ENCODE measurements around the gene ATP2A1.
"Not testable (repeated sequence)": the region's sequence is repeated elsewhere in the genome, so short reads cannot be mapped to it uniquely, and the experiment has no call there.

ATP2A1 gene

GRCh38 chr16:28884045-28884444 is 5.8 kb downstream of the ATP2A1 start:
- CTCF ChIA-PET = no interaction called here
- POLR2A ChIA-PET (ENCODE audit: low non-redundant PET) = no interaction called here

GRCh38 chr16:28886945-28887344 is 8.7 kb downstream of the ATP2A1 start:
- no peak overlapping the region for H3K27ac ChIP-seq
- DNase-seq (ENCODE audit: low spot score) = no peak
- POLR2A ChIA-PET (ENCODE audit: low non-redundant PET) = no interaction called here
- CTCF ChIA-PET = interaction anchor here (1.2 kb wide), 1 partner anchor 14 kb away, joined by 3 read pairs; no protein-coding TSS in a partner anchor
- TF ChIP-seq CTCF (conservative IDR thresholded peaks at IDR 0.05; ENCODE audit: low read depth) = no peak

More at GRCh38 chr16:28884045-28884444, 5.8 kb downstream of the ATP2A1 start:
- no peak for DNase-seq (ENCODE audit: low spot score)
- no peak overlapping the region for H3K27ac ChIP-seq
- no peak for TF ChIP-seq CTCF (conservative IDR thresholded peaks at IDR 0.05; ENCODE audit: low read depth)

GRCh38 chr16:28890355-28890754 is 12.1 kb downstream of the ATP2A1 start:
- H3K27ac ChIP-seq; CTCF ChIA-PET; POLR2A ChIA-PET (ENCODE audit: low non-redundant PET); DNase-seq (ENCODE audit: low spot score): not testable (repeated sequence)

GRCh38 chr16:28891964-28892890 is 13.9 kb downstream of the ATP2A1 start:
- no peak for DNase-seq (ENCODE audit: low spot score)
- no peak overlapping the region for H3K27ac ChIP-seq
- ChIA-PET POLR2A (ENCODE audit: low non-redundant PET) (no interaction called here), CTCF (interaction anchor here (0.6 kb wide), 1 partner anchor 80 kb away, joined by 3 read pairs; no protein-coding TSS in a partner anchor)
- no peak for TF ChIP-seq CTCF (conservative IDR thresholded peaks at IDR 0.05; ENCODE audit: low read depth)

- no peak for TF ChIP-seq CTCF (conservative IDR thresholded peaks at IDR 0.05; ENCODE audit: low read depth)
- POLR2A ChIA-PET (ENCODE audit: low non-redundant PET) = no interaction called here
These were observed 15.0 kb downstream of the ATP2A1 start for GRCh38 chr16:28893291-28893690.

GRCh38 chr16:28895609-28896008 is 17.3 kb downstream of the ATP2A1 start:
- H3K27ac ChIP-seq = no peak overlapping the region
- ChIA-PET POLR2A (ENCODE audit: low non-redundant PET) (no interaction called here), CTCF (no interaction called here)
- no peak for DNase-seq (ENCODE audit: low spot score)
- no peak for TF ChIP-seq CTCF (conservative IDR thresholded peaks at IDR 0.05; ENCODE audit: low read depth)

More at GRCh38 chr16:28893291-28893690, 15.0 kb downstream of the ATP2A1 start:
- no peak overlapping the region for H3K27ac ChIP-seq
- DNase-seq (ENCODE audit: low spot score) = no peak
- CTCF ChIA-PET = interaction anchor here (0.6 kb wide), 2 partner anchors 52 to 81 kb away, joined by 3 to 4 read pairs; no protein-coding TSS in a partner anchor

- DNase-seq (ENCODE audit: low spot score) = no peak
- H3K27ac ChIP-seq = no peak overlapping the region
- CTCF ChIA-PET = no interaction called here
- POLR2A ChIA-PET (ENCODE audit: low non-redundant PET) = no interaction called here
- no peak for TF ChIP-seq CTCF (conservative IDR thresholded peaks at IDR 0.05; ENCODE audit: low read depth)
These were observed 19.5 kb downstream of the ATP2A1 start for GRCh38 chr16:28897826-28898225.

Measured in RWPE1 (cell line).